H1 (cell line): ENCODE measurements around the gene PMM2. TPM values are rescaled to one million over a fixed set of nuclear protein-coding genes. Genes with fewer than 3 reads are reported as not detected.
"Not testable (repeated sequence)": the region's sequence is repeated elsewhere in the genome, so short reads cannot be mapped to it uniquely, and the experiment has no call there.

ENCODE experiments used
- CTCF ChIA-PET: fragments of 300-600 bp; sonication (Branson Sonifier 250); formaldehyde crosslinking; loops from one replicate; lab custom pipeline; 2021; ENCODE audit not compliant: partially characterized antibody; lab: Charles Lee
- POLR2A ChIA-PET: fragments of 300-600 bp; sonication (Branson Sonifier 250); formaldehyde crosslinking; loops from one replicate; lab custom pipeline; 2021; ENCODE audit warnings: inconsistent platforms; ENCODE audit not compliant: partially characterized antibody; lab: Charles Lee
- DNase-seq, 2 experiments: peaks; one replicate each; pipeline versions ENCODE4 v3.0.0 to v3.0.0-alpha.2; 2010 to 2022; ENCODE audit warnings: low spot score in 2 of 2, low read depth in 1 of 2, mixed read lengths in 1 of 2
- FAIRE-seq: peaks from 2 replicates; lab custom pipeline; 2011; peaks lifted over from hg19 to GRCh38; lab: Jason Lieb, UNC
- H2AFZ ChIP-seq: 2 replicates; pipeline ENCODE4 v1.8.1; 2012; ENCODE audit warnings: low read length, inconsistent platforms
- H2AK5ac ChIP-seq: 2 replicates; pipeline ENCODE4 v1.6.1; 2013; ENCODE audit warnings: low read depth, low read length
- H2BK120ac ChIP-seq: replicated peaks from 2 replicates; pipeline ENCODE3; 2013; ENCODE audit warnings: low read depth, low read length, inconsistent platforms
- H2BK12ac ChIP-seq: 2 replicates; pipeline ENCODE4 v1.6.1; 2013; ENCODE audit warnings: low read depth, low read length
- H2BK15ac ChIP-seq: 2 replicates; pipeline ENCODE4 v1.6.1; 2013; ENCODE audit warnings: low read length
- H2BK20ac ChIP-seq: 2 replicates; pipeline ENCODE4 v1.6.1; 2013; ENCODE audit warnings: low read length
- H2BK5ac ChIP-seq: 2 replicates; pipeline ENCODE4 v1.6.1; 2013; ENCODE audit warnings: low read depth, low read length
- H3K14ac ChIP-seq: 2 replicates; pipeline ENCODE4 v1.6.1; 2013; ENCODE audit warnings: inconsistent platforms; ENCODE audit not compliant: insufficient read length
- H3K18ac ChIP-seq: 2 replicates; pipeline ENCODE4 v1.6.1; 2013; ENCODE audit warnings: low read length; ENCODE audit errors: extremely low read depth
- H3K23ac ChIP-seq: 2 replicates; pipeline ENCODE4 v1.6.1; 2013; ENCODE audit warnings: inconsistent platforms; ENCODE audit not compliant: insufficient read length
- H3K23me2 ChIP-seq: 2 replicates; pipeline ENCODE4 v1.6.1; 2013; ENCODE audit warnings: low read depth, low read length
- H3K27ac ChIP-seq: 2 replicates; pipeline ENCODE4 v1.6.1; 2011; ENCODE audit warnings: low read depth, low read length, inconsistent platforms
- H3K27me3 ChIP-seq, 4 experiments: replicated peaks in 1 of 4; 1 replicate in 1 of 4; 2 replicates in 3 of 4; pipeline versions ENCODE4 v1.6.1 to v1.8.1; 2011 to 2013; ENCODE audit warnings: low read length in 3 of 4, mild to moderate bottlenecking in 3 of 4, inconsistent platforms in 2 of 4, mixed read lengths in 2 of 4, moderate library complexity in 1 of 4; ENCODE audit not compliant: control insufficient read depth in 3 of 4, insufficient read depth in 3 of 4; ENCODE audit errors: extremely low read depth in 1 of 4
- H3K36me3 ChIP-seq, 4 experiments: 2 replicates each; pipeline versions ENCODE4 v1.6.1 to v1.8.1; 2011 to 2013; ENCODE audit warnings: mild to moderate bottlenecking in 4 of 4, low read length in 3 of 4, moderate library complexity in 2 of 4, control low read depth in 1 of 4, inconsistent platforms in 1 of 4; ENCODE audit not compliant: insufficient read depth in 4 of 4, control insufficient read depth in 2 of 4
- H3K4ac ChIP-seq: replicated peaks from 2 replicates; pipeline ENCODE3; 2013; ENCODE audit warnings: low read length, low read depth, mixed read lengths, inconsistent platforms; ENCODE audit not compliant: insufficient read length
- H3K4me1 ChIP-seq, 4 experiments: replicated peaks in 1 of 4; 1 replicate in 1 of 4; 2 replicates in 3 of 4; pipeline versions ENCODE4 v1.6.1 to v1.8.1; 2011 to 2013; ENCODE audit warnings: low read length in 3 of 4, inconsistent platforms in 2 of 4, mixed read lengths in 1 of 4; ENCODE audit not compliant: insufficient read depth in 4 of 4, control insufficient read depth in 3 of 4
- H3K4me2 ChIP-seq, 2 experiments: 2 replicates each; pipeline versions ENCODE4 v1.6.1 to v1.8.1; 2011 to 2013; ENCODE audit warnings: low read depth in 2 of 2, low read length in 2 of 2, control low read depth in 1 of 2, inconsistent platforms in 1 of 2, mild to moderate bottlenecking in 1 of 2; ENCODE audit not compliant: insufficient read depth in 1 of 2
- H3K4me3 ChIP-seq, 4 experiments: fragments of 200-600, 300-600 bp in 1 of 4; sonication (generic), shearing (Covaris generic), sonication (Bioruptor Twin) in 1 of 4; 2 replicates each; pipeline versions ENCODE4 v1.5.1 to v1.8.1; 2011 to 2016; ENCODE audit warnings: low read length in 4 of 4, low read depth in 3 of 4, control low read depth in 2 of 4, inconsistent platforms in 2 of 4, mild to moderate bottlenecking in 2 of 4, mixed read lengths in 1 of 4, moderate library complexity in 1 of 4; ENCODE audit not compliant: insufficient read depth in 2 of 4; ENCODE audit errors: extremely low read depth in 1 of 4
- H3K56ac ChIP-seq: replicated peaks from 2 replicates; pipeline ENCODE3; 2013; ENCODE audit warnings: low read depth, mild to moderate bottlenecking, mixed read lengths, low read length, inconsistent platforms; ENCODE audit not compliant: insufficient read length
- H3K79me1 ChIP-seq: 2 replicates; pipeline ENCODE4 v1.6.1; 2013; ENCODE audit warnings: low read depth, low read length, control low read depth
- H3K79me2 ChIP-seq, 2 experiments: 2 replicates each; pipeline versions ENCODE4 v1.6.1 to v1.8.1; 2012 to 2013; ENCODE audit warnings: low read length in 2 of 2, mild to moderate bottlenecking in 2 of 2, inconsistent platforms in 1 of 2; ENCODE audit not compliant: insufficient read depth in 2 of 2, control insufficient read depth in 1 of 2
- H3K9ac ChIP-seq, 4 experiments: replicated peaks in 1 of 4; 1 replicate in 1 of 4; 2 replicates in 3 of 4; pipeline versions ENCODE4 v1.6.1 to v1.8.1; 2011 to 2013; ENCODE audit warnings: low read depth in 3 of 4, low read length in 3 of 4, control low read depth in 2 of 4, mild to moderate bottlenecking in 2 of 4, moderate library complexity in 2 of 4, inconsistent platforms in 1 of 4; ENCODE audit errors: extremely low read depth in 1 of 4
- H3K9me3 ChIP-seq, 2 experiments: 2 replicates each; pipeline versions ENCODE4 v1.6.1 to v1.8.1; 2012 to 2013; ENCODE audit warnings: mild to moderate bottlenecking in 2 of 2, moderate library complexity in 2 of 2, control low read depth in 1 of 2, inconsistent platforms in 1 of 2, low read depth in 1 of 2, low read length in 1 of 2, mixed read lengths in 1 of 2; ENCODE audit not compliant: insufficient read depth in 2 of 2
- H4K20me1 ChIP-seq, 2 experiments: replicated peaks in 1 of 2; 2 replicates each; pipeline versions ENCODE3 to v1.8.1; 2011 to 2013; ENCODE audit warnings: inconsistent platforms in 2 of 2, low read length in 2 of 2, mild to moderate bottlenecking in 1 of 2; ENCODE audit not compliant: insufficient read depth in 2 of 2, control insufficient read depth in 1 of 2
- H4K5ac ChIP-seq: 2 replicates; pipeline ENCODE4 v1.6.1; 2013; ENCODE audit warnings: low read length, low read depth, mixed read lengths, inconsistent platforms; ENCODE audit not compliant: insufficient read length
- H4K8ac ChIP-seq: 2 replicates; pipeline ENCODE4 v1.8.0; 2013; ENCODE audit warnings: mild to moderate bottlenecking, moderate library complexity, low read length, inconsistent platforms; ENCODE audit not compliant: insufficient read depth; ENCODE audit errors: extremely low read depth
- H4K91ac ChIP-seq: replicated peaks from 2 replicates; pipeline ENCODE3; 2013; ENCODE audit warnings: low read length, mixed read lengths, inconsistent platforms; ENCODE audit not compliant: insufficient read length
- WGBS, 2 experiments: shearing (Covaris generic) in 1 of 2; methylation state at CpG; one replicate each; pipeline versions ENCODE4 v1.1.6 to v1.1.7; 2013 to 2015; ENCODE audit warnings: low lambda C conversion rate in 2 of 2, mixed read lengths in 2 of 2, inconsistent platforms in 1 of 2, low coverage in 1 of 2, missing lambda C conversion rate in 1 of 2; ENCODE audit not compliant: insufficient replicate concordance in 2 of 2, insufficient coverage in 1 of 2, insufficient read length in 1 of 2; ENCODE audit errors: extremely low coverage in 1 of 2, missing lambda C conversion rate in 1 of 2; 5-methylcytosine and 5-hydroxymethylcytosine counted together
- polyA plus RNA-seq, 7 experiments: library from polyadenylated mRNA; depleted of rRNA in 3 of 7; stranded (reverse) in 5 of 7; unstranded in 2 of 7; fragments of >200 nt in 5 of 7; fragments of 200-250 nt in 2 of 7; gene quantifications; 1 replicate in 5 of 7; 2 replicates in 1 of 7; 4 replicates in 1 of 7; pipeline versions ENCODE4 v1.2.1 to v1.2.3, GENCODE V29; 2011 to 2013; ENCODE audit warnings: missing spikeins in 2 of 7, mixed read lengths in 2 of 7
- total RNA-seq: library from RNA; stranded (reverse); fragmentation: NEBNext Ultra II Directional; extraction: Animal tissue kit (Norgen Biotek cat#: 25700); gene quantifications from 2 replicates; pipeline ENCODE4 v1.2.1, GENCODE V29; 2021

Gene PMM2
- total and polyA plus RNA-seq, 2 of the 8 experiments (the other 6 are each of a cell fraction or from before 2014, with no cell fraction given): 26.2 to 49.4 TPM

GRCh38 chr16:8748944-8749343, 48.7 kb upstream of the PMM2 start:
- H3K56ac ChIP-seq, H3K23ac ChIP-seq, H3K18ac ChIP-seq, H2BK15ac ChIP-seq, H3K9me3 ChIP-seq, POLR2A ChIA-PET, H3K4me1 ChIP-seq, H4K20me1 ChIP-seq, H3K79me1 ChIP-seq, H3K27ac ChIP-seq, H3K79me2 ChIP-seq, H2BK20ac ChIP-seq, H3K36me3 ChIP-seq, H4K91ac ChIP-seq, H2BK5ac ChIP-seq, H4K8ac ChIP-seq, H3K27me3 ChIP-seq, H3K14ac ChIP-seq, H2BK12ac ChIP-seq, FAIRE-seq, DNase-seq, H3K4me3 ChIP-seq, H3K4ac ChIP-seq, H3K23me2 ChIP-seq, H2BK120ac ChIP-seq, H3K4me2 ChIP-seq, H2AFZ ChIP-seq, H4K5ac ChIP-seq, H2AK5ac ChIP-seq, H3K9ac ChIP-seq: not testable (repeated sequence)
- WGBS, 2 experiments: 95% methylated on average over 7 of the region's 9 CpGs; no CpG with 5 or more reads in 1 of the 2 experiments
- CTCF ChIA-PET: interaction anchor here (0.7 kb wide), 1 partner anchor 56 kb away, joined by 3 read pairs; no protein-coding TSS in a partner anchor
